ENCODE data around the gene GRM7.

GRCh38 chr3:7095116-7095515 is 234.2 kb downstream of the GRM7 start:
- TF ChIP-seq POLR2A (IDR thresholded peaks at IDR 0.05; ENCODE audit: low read depth, low read length), result no peak
- no peak for TF ChIP-seq RFX5 (IDR thresholded peaks at IDR 0.05; ENCODE audit: low read depth, low read length)
- no peak for TF ChIP-seq FOS (IDR thresholded peaks at IDR 0.05; ENCODE audit: low read depth, low read length)
- no peak for TF ChIP-seq CTCF (conservative IDR thresholded peaks at IDR 0.05; ENCODE audit: low read depth, low read length)
- TF ChIP-seq RAD21 (IDR thresholded peaks at IDR 0.05; ENCODE audit: low read length), result no peak
- TF ChIP-seq MAZ (IDR thresholded peaks at IDR 0.05; ENCODE audit: borderline replicate concordance, low read depth, low read length), result no peak
- no peak for TF ChIP-seq CEBPB (IDR thresholded peaks at IDR 0.05; ENCODE audit: low read depth, low read length)
- no peak for TF ChIP-seq NFE2L2 (IDR thresholded peaks at IDR 0.05; ENCODE audit: low read depth, low read length)
- no peak for TF ChIP-seq MXI1 (IDR thresholded peaks at IDR 0.05; ENCODE audit: borderline replicate concordance, low read depth, low read length)
- TF ChIP-seq SMC3 (IDR thresholded peaks at IDR 0.05; ENCODE audit: low read depth, low read length), result no peak
- no peak for TF ChIP-seq MAFK (IDR thresholded peaks at IDR 0.05; ENCODE audit: low read depth, low read length)
- no peak for TF ChIP-seq USF2 (IDR thresholded peaks at IDR 0.05; ENCODE audit: low read depth, low read length)
- TF ChIP-seq BHLHE40 (IDR thresholded peaks at IDR 0.05; ENCODE audit: low read depth, low read length), result no peak
- no peak for TF ChIP-seq RCOR1 (IDR thresholded peaks at IDR 0.05; ENCODE audit: insufficient replicate concordance, low read length)

Measured in IMR-90 (cell line).